Neuronal stem cell (in vitro differentiated cells): ENCODE measurements around the gene CYTH1.

ENCODE experiments used
- DNase-seq: peaks from one replicate; pipeline ENCODE4 v3.0.0-alpha.2; 2013; ENCODE audit warnings: low spot score
- H2AFZ ChIP-seq: one replicate; pipeline ENCODE4 v1.6.1; 2013; ENCODE audit warnings: mild to moderate bottlenecking, low read length, inconsistent platforms
- H2AK5ac ChIP-seq: 2 replicates; pipeline ENCODE4 v1.6.1; 2013; ENCODE audit warnings: low read depth, mild to moderate bottlenecking, inconsistent platforms, low read length, moderate library complexity, mixed read lengths
- H2BK120ac ChIP-seq: 2 replicates; pipeline ENCODE4 v1.6.1; 2013; ENCODE audit warnings: low read depth, mild to moderate bottlenecking, inconsistent platforms, low read length, moderate library complexity, mixed read lengths
- H2BK12ac ChIP-seq: one replicate; pipeline ENCODE4 v1.6.1; 2013; ENCODE audit warnings: low read length, inconsistent platforms
- H2BK15ac ChIP-seq: 2 replicates; pipeline ENCODE4 v1.6.1; 2013; ENCODE audit warnings: mild to moderate bottlenecking, low read length, inconsistent platforms, mixed read lengths
- H2BK5ac ChIP-seq: one replicate; pipeline ENCODE4 v1.6.1; 2013; ENCODE audit warnings: inconsistent platforms, mild to moderate bottlenecking, low read length, moderate library complexity
- H3K14ac ChIP-seq: one replicate; pipeline ENCODE4 v1.6.1; 2013; ENCODE audit warnings: low read length, inconsistent platforms
- H3K18ac ChIP-seq: 2 replicates; pipeline ENCODE4 v1.6.1; 2013; ENCODE audit warnings: low read length, inconsistent platforms
- H3K23ac ChIP-seq: 2 replicates; pipeline ENCODE4 v1.6.1; 2013; ENCODE audit warnings: low read depth, mild to moderate bottlenecking, mixed read lengths, low read length, inconsistent platforms; ENCODE audit not compliant: poor library complexity
- H3K27ac ChIP-seq: replicated peaks from 3 replicates; pipeline ENCODE4 v1.5.1; 2013; ENCODE audit warnings: low read length, inconsistent platforms
- H3K27me3 ChIP-seq, 3 experiments: 2 replicates each; pipeline ENCODE4 v1.6.1; 2013; ENCODE audit warnings: low read length in 3 of 3, mild to moderate bottlenecking in 2 of 3, inconsistent platforms in 1 of 3, low read depth in 1 of 3, mixed read lengths in 1 of 3, moderate library complexity in 1 of 3; ENCODE audit not compliant: control insufficient read depth in 3 of 3, insufficient read depth in 3 of 3
- H3K36me3 ChIP-seq, 2 donors: replicated peaks in 1 of 2; 2 replicates each; pipeline ENCODE4 v1.6.1; 2013; ENCODE audit warnings: low read length in 2 of 2; ENCODE audit not compliant: control insufficient read depth in 2 of 2, insufficient read depth in 2 of 2
- H3K4ac ChIP-seq: 2 replicates; pipeline ENCODE4 v1.6.1; 2013; ENCODE audit warnings: inconsistent platforms, mild to moderate bottlenecking, low read length, moderate library complexity
- H3K4me1 ChIP-seq, 2 donors: 1 replicate in 1 of 2; 2 replicates in 1 of 2; pipeline ENCODE4 v1.6.1; 2013; ENCODE audit warnings: low read length in 2 of 2, low read depth in 1 of 2; ENCODE audit not compliant: control insufficient read depth in 2 of 2, insufficient read depth in 1 of 2
- H3K4me2 ChIP-seq: one replicate; pipeline ENCODE4 v1.6.1; 2013; ENCODE audit warnings: mild to moderate bottlenecking, low read length, inconsistent platforms; ENCODE audit not compliant: insufficient read depth, poor library complexity, severe bottlenecking
- H3K4me3 ChIP-seq, 2 donors: 2 replicates each; pipeline ENCODE4 v1.5.1; 2013; ENCODE audit warnings: low read length in 2 of 2, mild to moderate bottlenecking in 2 of 2, inconsistent platforms in 1 of 2, moderate library complexity in 1 of 2
- H3K79me1 ChIP-seq: one replicate; pipeline ENCODE4 v1.6.1; 2013; ENCODE audit warnings: low read depth, mild to moderate bottlenecking, inconsistent platforms, low read length, moderate library complexity
- H3K9ac ChIP-seq: one replicate; pipeline ENCODE4 v1.6.1; 2013; ENCODE audit warnings: mild to moderate bottlenecking, low read depth, low read length, inconsistent platforms; ENCODE audit not compliant: poor library complexity
- H3K9me3 ChIP-seq, 2 donors: replicated peaks in 1 of 2; 2 replicates each; pipeline versions ENCODE3 to v1.6.1; 2013; ENCODE audit warnings: low read length in 2 of 2, mild to moderate bottlenecking in 2 of 2, inconsistent platforms in 1 of 2, low read depth in 1 of 2, mixed read lengths in 1 of 2, moderate library complexity in 1 of 2; ENCODE audit not compliant: control insufficient read depth in 2 of 2, insufficient read depth in 1 of 2
- H4K8ac ChIP-seq: one replicate; pipeline ENCODE4 v1.6.1; 2013; ENCODE audit warnings: low read depth, mild to moderate bottlenecking, inconsistent platforms, low read length, moderate library complexity
- H4K91ac ChIP-seq: one replicate; pipeline ENCODE4 v1.6.1; 2013; ENCODE audit warnings: low read length, low read depth, mild to moderate bottlenecking, inconsistent platforms; ENCODE audit not compliant: poor library complexity
- WGBS, 2 donors: extraction: QIAGEN DNeasy Blood & Tissue Kit; methylation state at CpG; one replicate each; pipeline ENCODE4 v1.1.7; 2013; ENCODE audit warnings: missing lambda C conversion rate in 2 of 2, mixed read lengths in 1 of 2; ENCODE audit not compliant: insufficient read length in 2 of 2, insufficient replicate concordance in 1 of 2; ENCODE audit errors: extremely low coverage in 2 of 2; 5-methylcytosine and 5-hydroxymethylcytosine counted together

The CYTH1 gene

GRCh38 chr17:78806451-78806850, 24.4 kb upstream of the CYTH1 start:
- Histone ChIP-seq H2AK5ac (no peak overlapping the region), H2BK12ac (no peak overlapping the region), H3K4me3 (no peak overlapping the region), H3K27ac (no peak overlapping the region), H2AFZ (no peak overlapping the region), H3K14ac (no peak overlapping the region), H3K4me2 (no peak overlapping the region), H3K9me3 (no peaks in the 10 kb centered on the region), H2BK15ac (no peak overlapping the region), H3K4me1 (no peaks in the 10 kb centered on the region), H3K9ac (no peak overlapping the region), H4K91ac (no peak overlapping the region), H3K27me3 (peaks cover 0 to 2% (median 0%) of the 10 kb centered on the region in 3 experiments), H3K23ac (no peak overlapping the region), H3K36me3 (peaks cover 46 to 96% of the 10 kb centered on the region in 2 donors), H2BK5ac (no peak overlapping the region), H4K8ac (no peak overlapping the region), H3K4ac (no peak overlapping the region), H3K79me1 (peaks cover 9% of the 10 kb centered on the region), H3K18ac (no peak overlapping the region), H2BK120ac (no peak overlapping the region)
- no CpG with 5 or more reads among the region's 9 CpGs for WGBS, 2 donors
- no peak for DNase-seq

- no peak overlapping the region for H3K23ac ChIP-seq
- H3K14ac ChIP-seq = no peak overlapping the region
- H3K4me1 ChIP-seq = no peaks in the 10 kb centered on the region
- no peak overlapping the region for H2BK15ac ChIP-seq
- no peak overlapping the region for H4K8ac ChIP-seq
- no peak overlapping the region for H3K4me2 ChIP-seq
- no peak for DNase-seq
- H2BK12ac ChIP-seq = no peak overlapping the region
- H4K91ac ChIP-seq = no peak overlapping the region
- H2AFZ ChIP-seq = no peak overlapping the region
- peaks cover 42 to 92% of the 10 kb centered on the region in 2 donors for H3K36me3 ChIP-seq
- H3K79me1 ChIP-seq = peaks cover 9% of the 10 kb centered on the region
- H3K18ac ChIP-seq = no peak overlapping the region
- H3K9ac ChIP-seq = no peak overlapping the region
- H3K27ac ChIP-seq = no peak overlapping the region
- no peak overlapping the region for H2AK5ac ChIP-seq
- H3K4ac ChIP-seq = no peak overlapping the region
- no peaks in the 10 kb centered on the region for H3K9me3 ChIP-seq
- H3K4me3 ChIP-seq = no peak overlapping the region
- H2BK5ac ChIP-seq = peak overlapping the region; percentile 87
- H3K27me3 ChIP-seq = peaks cover 0 to 2% (median 0%) of the 10 kb centered on the region in 3 experiments
- WGBS, 2 donors = no CpG with 5 or more reads among the region's 14 CpGs
- no peak overlapping the region for H2BK120ac ChIP-seq
These were observed 23.2 kb upstream of the CYTH1 start for GRCh38 chr17:78805301-78805700.

GRCh38 chr17:78804777-78805176, 22.7 kb upstream of the CYTH1 start:
- no peak overlapping the region for H2AFZ ChIP-seq
- H4K8ac ChIP-seq = no peak overlapping the region
- peaks cover 0 to 2% (median 0%) of the 10 kb centered on the region in 3 experiments for H3K27me3 ChIP-seq
- no peak overlapping the region for H3K14ac ChIP-seq
- no peak overlapping the region for H3K23ac ChIP-seq
- no peak overlapping the region for H3K18ac ChIP-seq
- no peaks in the 10 kb centered on the region for H3K4me1 ChIP-seq
- no CpG with 5 or more reads among the region's 11 CpGs for WGBS, 2 donors
- no peak overlapping the region for H3K27ac ChIP-seq
- no peak overlapping the region for H2BK15ac ChIP-seq
- H2BK12ac ChIP-seq = no peak overlapping the region
- H3K9me3 ChIP-seq = no peaks in the 10 kb centered on the region
- H4K91ac ChIP-seq = no peak overlapping the region
- H3K79me1 ChIP-seq = peaks cover 11% of the 10 kb centered on the region
- no peak overlapping the region for H2AK5ac ChIP-seq
- no peak overlapping the region for H3K9ac ChIP-seq
- H2BK5ac ChIP-seq = no peak overlapping the region
- H2BK120ac ChIP-seq = no peak overlapping the region
- peaks cover 39 to 92% of the 10 kb centered on the region in 2 donors for H3K36me3 ChIP-seq
- DNase-seq = no peak
- no peak overlapping the region for H3K4me2 ChIP-seq
- no peak overlapping the region for H3K4me3 ChIP-seq
- H3K4ac ChIP-seq = no peak overlapping the region

- Histone ChIP-seq H4K91ac (no peak overlapping the region), H2AK5ac (no peak overlapping the region), H3K36me3 (peaks cover 42 to 92% of the 10 kb centered on the region in 2 donors), H3K4me3 (no peak overlapping the region), H3K4me1 (no peaks in the 10 kb centered on the region), H2BK15ac (no peak overlapping the region), H3K9ac (no peak overlapping the region), H3K4me2 (no peak overlapping the region), H4K8ac (no peak overlapping the region), H3K27ac (no peak overlapping the region), H3K18ac (no peak overlapping the region), H3K23ac (peak overlapping the region; percentile 52), H3K14ac (no peak overlapping the region), H3K4ac (no peak overlapping the region), H3K27me3 (peaks cover 0 to 2% (median 0%) of the 10 kb centered on the region in 3 experiments), H3K79me1 (peaks cover 11% of the 10 kb centered on the region), H2BK120ac (no peak overlapping the region), H2BK5ac (no peak overlapping the region), H2BK12ac (no peak overlapping the region), H2AFZ (no peak overlapping the region), H3K9me3 (no peaks in the 10 kb centered on the region)
- WGBS, 2 donors = no CpG with 5 or more reads among the region's 21 CpGs
- no peak for DNase-seq
These were observed 21.2 kb upstream of the CYTH1 start for GRCh38 chr17:78803186-78803845.
